Ovary (tissue), 3 donors: ENCODE results near the gene RFX3.

Experiments used
- CTCF ChIP-seq, 3 donors: fragments of 450-650 bp in 2 of 3; fragments of 200-600 bp in 1 of 3; IDR thresholded peaks; one replicate each; pipeline versions ENCODE4 v1.5.1 to v1.8.0; 2016 to 2022; ENCODE audit warnings: antibody characterized with exemption in 3 of 3, mild to moderate bottlenecking in 1 of 3
- POLR2A ChIP-seq: fragments of 450-650 bp; IDR thresholded peaks from one replicate; pipeline ENCODE4 v1.6.1; 2017; ENCODE audit warnings: antibody characterized with exemption, mild to moderate bottlenecking, moderate library complexity
- donor health status: DM: no; HTN: no; CAD: no.

DNA sequence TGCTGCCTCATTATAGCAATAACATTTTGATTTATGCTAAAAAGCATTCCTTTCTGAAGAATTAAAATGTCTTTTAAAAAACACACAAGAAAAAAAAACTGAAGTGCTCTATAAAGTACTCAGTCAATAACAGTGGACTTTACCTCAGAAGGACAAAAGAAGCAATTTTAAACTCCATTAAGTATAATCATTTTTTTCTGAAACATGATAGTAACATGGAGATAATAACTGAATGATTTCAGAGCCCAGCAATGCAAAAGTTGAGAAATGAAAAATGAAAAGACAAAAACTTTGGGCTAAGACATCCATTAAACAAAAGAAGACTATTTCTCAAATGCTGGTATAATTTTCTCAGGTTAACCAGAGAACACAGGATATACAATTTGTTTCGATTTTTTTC lies 78.7 kb downstream of the RFX3 start:
- TF ChIP-seq CTCF (IDR thresholded peaks at IDR 0.05) (no peak), POLR2A (no peak)
